IPS-18a (cell line): ENCODE data around the gene LRP5.

Source experiments
- H3K27ac ChIP-seq: one replicate; pipeline ENCODE4 v1.5.1; 2013; ENCODE audit warnings: low read length
- H3K27me3 ChIP-seq: one replicate; pipeline ENCODE4 v1.6.1; 2013; ENCODE audit warnings: mild to moderate bottlenecking, low read length; ENCODE audit not compliant: control insufficient read depth, insufficient read depth
- H3K36me3 ChIP-seq: one replicate; pipeline ENCODE4 v1.6.1; 2013; ENCODE audit warnings: low read depth, low read length; ENCODE audit not compliant: control insufficient read depth
- H3K4me1 ChIP-seq: one replicate; pipeline ENCODE4 v1.6.1; 2013; ENCODE audit warnings: low read depth, low read length; ENCODE audit not compliant: control insufficient read depth
- H3K4me3 ChIP-seq: one replicate; pipeline ENCODE4 v1.5.1; 2013; ENCODE audit warnings: low read length
- H3K9ac ChIP-seq: one replicate; pipeline ENCODE4 v1.6.1; 2013; ENCODE audit warnings: mild to moderate bottlenecking, low read length, moderate library complexity
- H3K9me3 ChIP-seq: one replicate; pipeline ENCODE4 v1.6.1; 2013; ENCODE audit warnings: low read depth, low read length; ENCODE audit not compliant: control insufficient read depth

Gene LRP5

GRCh38 chr11:68411501-68411991 lies 99.2 kb downstream of the LRP5 start:
- Histone ChIP-seq H3K27me3 (no peaks in the 10 kb centered on the region), H3K4me1 (no peaks in the 10 kb centered on the region), H3K9ac (no peak overlapping the region), H3K9me3 (no peaks in the 10 kb centered on the region), H3K36me3 (peaks cover 52% of the 10 kb centered on the region), H3K27ac (no peak overlapping the region), H3K4me3 (no peak overlapping the region)

- Histone ChIP-seq H3K4me1 (no peaks in the 10 kb centered on the region), H3K4me3 (no peak overlapping the region), H3K9ac (no peak overlapping the region), H3K36me3 (peaks cover 51% of the 10 kb centered on the region), H3K27me3 (no peaks in the 10 kb centered on the region), H3K27ac (no peak overlapping the region), H3K9me3 (no peaks in the 10 kb centered on the region)
These were observed 100.4 kb downstream of the LRP5 start for GRCh38 chr11:68412593-68413475.

DNA sequence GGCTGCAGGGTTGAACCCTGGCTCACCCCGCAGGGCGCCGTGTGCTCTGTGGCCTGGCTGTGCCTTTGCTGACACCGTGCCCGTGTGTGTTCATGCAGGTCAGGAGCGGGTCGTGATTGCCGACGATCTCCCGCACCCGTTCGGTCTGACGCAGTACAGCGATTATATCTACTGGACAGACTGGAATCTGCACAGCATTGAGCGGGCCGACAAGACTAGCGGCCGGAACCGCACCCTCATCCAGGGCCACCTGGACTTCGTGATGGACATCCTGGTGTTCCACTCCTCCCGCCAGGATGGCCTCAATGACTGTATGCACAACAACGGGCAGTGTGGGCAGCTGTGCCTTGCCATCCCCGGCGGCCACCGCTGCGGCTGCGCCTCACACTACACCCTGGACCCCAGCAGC lies 101.2 kb downstream of the LRP5 start:
- Histone ChIP-seq H3K27me3 (no peaks in the 10 kb centered on the region), H3K4me3 (no peak overlapping the region), H3K27ac (no peak overlapping the region), H3K36me3 (peaks cover 51% of the 10 kb centered on the region), H3K9me3 (no peaks in the 10 kb centered on the region), H3K4me1 (no peaks in the 10 kb centered on the region), H3K9ac (no peak overlapping the region)

DNA sequence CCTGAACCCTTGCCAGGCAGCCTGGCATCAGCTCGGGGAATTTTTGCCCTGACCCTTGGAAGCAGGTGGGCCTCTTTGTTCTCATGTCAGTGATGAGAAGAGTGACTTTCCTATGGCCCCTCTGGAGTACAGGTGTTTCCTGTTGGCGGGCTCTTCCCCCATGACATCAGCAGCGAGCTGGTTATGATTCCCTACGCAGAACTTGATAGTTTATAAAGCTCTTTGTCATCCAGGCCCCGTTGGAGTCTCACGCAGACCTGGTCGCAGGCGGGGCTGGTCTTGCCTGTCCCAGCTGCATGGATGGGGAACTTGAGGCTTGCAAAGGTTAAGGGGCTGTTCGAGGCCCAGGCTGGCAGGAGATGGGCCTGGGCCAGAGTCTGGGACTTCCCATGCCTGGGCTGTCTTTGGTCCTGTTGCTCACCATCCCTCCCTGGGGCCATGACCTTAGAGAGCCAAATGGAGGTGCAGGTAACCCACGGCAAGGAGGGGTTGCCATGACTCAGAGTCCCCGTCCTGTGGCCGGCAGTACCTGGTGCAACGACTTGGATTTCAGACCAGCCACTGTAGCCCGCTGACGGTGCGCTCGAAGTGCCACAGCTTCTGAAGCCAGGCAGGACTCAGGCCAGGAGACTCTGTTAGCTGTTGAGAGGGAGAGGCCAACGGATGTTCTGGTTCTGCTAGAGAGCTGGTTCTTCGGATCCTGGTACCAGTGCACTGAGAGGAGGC lies 102.3 kb downstream of the LRP5 start:
- no peak overlapping the region for H3K9ac ChIP-seq
- peaks cover 51% of the 10 kb centered on the region for H3K36me3 ChIP-seq

GRCh38 chr11:68416070-68416578 lies 103.7 kb downstream of the LRP5 start:
- peaks cover 40% of the 10 kb centered on the region for H3K36me3 ChIP-seq
- no peaks in the 10 kb centered on the region for H3K27me3 ChIP-seq
- no peak overlapping the region for H3K4me3 ChIP-seq
- no peaks in the 10 kb centered on the region for H3K9me3 ChIP-seq
- no peak overlapping the region for H3K9ac ChIP-seq
- no peaks in the 10 kb centered on the region for H3K4me1 ChIP-seq
- H3K27ac ChIP-seq = no peak overlapping the region

More for the DNA sequence above, 102.3 kb downstream of the LRP5 start:
- Histone ChIP-seq H3K27ac (no peak overlapping the region), H3K4me3 (no peak overlapping the region), H3K4me1 (no peaks in the 10 kb centered on the region), H3K9me3 (no peaks in the 10 kb centered on the region), H3K27me3 (no peaks in the 10 kb centered on the region)

DNA sequence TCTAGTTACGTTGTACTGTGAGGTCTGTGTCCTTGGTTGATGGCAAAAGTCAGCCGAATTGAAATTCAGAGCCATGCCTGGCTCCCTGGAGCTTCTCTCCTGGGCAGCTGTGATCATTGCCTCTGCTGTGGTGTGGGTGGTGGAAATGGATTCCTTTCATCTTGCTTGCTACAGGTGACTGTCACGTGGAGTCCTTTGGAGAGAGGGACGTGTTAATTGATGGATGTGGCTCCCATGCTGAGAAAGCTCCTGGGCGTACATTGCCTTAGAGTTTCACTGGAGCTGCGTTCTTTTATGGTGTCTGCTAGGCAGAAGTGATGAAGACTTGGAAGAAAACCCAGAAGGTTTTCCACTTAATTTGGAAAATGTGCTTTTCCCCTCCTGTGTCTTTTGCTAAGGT lies 106.3 kb downstream of the LRP5 start:
- Histone ChIP-seq H3K9me3 (no peaks in the 10 kb centered on the region), H3K27me3 (no peaks in the 10 kb centered on the region), H3K36me3 (peaks cover 23% of the 10 kb centered on the region), H3K4me1 (no peaks in the 10 kb centered on the region), H3K27ac (no peak overlapping the region), H3K9ac (no peak overlapping the region), H3K4me3 (no peak overlapping the region)

- no peaks in the 10 kb centered on the region for H3K9me3 ChIP-seq
- H3K27me3 ChIP-seq = no peaks in the 10 kb centered on the region
- no peaks in the 10 kb centered on the region for H3K4me1 ChIP-seq
- no peak overlapping the region for H3K4me3 ChIP-seq
- peaks cover 9% of the 10 kb centered on the region for H3K36me3 ChIP-seq
- H3K9ac ChIP-seq = no peak overlapping the region
- no peak overlapping the region for H3K27ac ChIP-seq
These were observed 107.8 kb downstream of the LRP5 start for GRCh38 chr11:68420171-68420570.

GRCh38 chr11:68423481-68423880 lies 111.1 kb downstream of the LRP5 start:
- Histone ChIP-seq H3K4me1 (no peaks in the 10 kb centered on the region), H3K9ac (no peak overlapping the region), H3K9me3 (no peaks in the 10 kb centered on the region), H3K36me3 (peaks cover 5% of the 10 kb centered on the region), H3K27ac (no peak overlapping the region), H3K4me3 (no peak overlapping the region), H3K27me3 (no peaks in the 10 kb centered on the region)

GRCh38 chr11:68424101-68424632 lies 111.8 kb downstream of the LRP5 start:
- H3K27me3 ChIP-seq = no peaks in the 10 kb centered on the region
- H3K36me3 ChIP-seq = peaks cover 7% of the 10 kb centered on the region

GRCh38 chr11:68424981-68425865 lies 112.8 kb downstream of the LRP5 start:
- Histone ChIP-seq H3K4me3 (no peak overlapping the region), H3K27me3 (no peaks in the 10 kb centered on the region), H3K9ac (no peak overlapping the region), H3K27ac (no peak overlapping the region), H3K9me3 (peaks cover 5% of the 10 kb centered on the region), H3K36me3 (peaks cover 13% of the 10 kb centered on the region), H3K4me1 (no peaks in the 10 kb centered on the region)

More at GRCh38 chr11:68424101-68424632, 111.8 kb downstream of the LRP5 start:
- Histone ChIP-seq H3K27ac (no peak overlapping the region), H3K4me3 (no peak overlapping the region), H3K9ac (no peak overlapping the region), H3K9me3 (no peaks in the 10 kb centered on the region), H3K4me1 (no peaks in the 10 kb centered on the region)
